Activated naive CD8-positive, alpha-beta T cell treated with anti-CD3 and anti-CD28 coated beads, Interleukin-2, amount 50 U/mL, for 24 hours (primary cell): ENCODE measurements around the gene LRRC1.
A peak's percentile ranks its signal among the peaks of the same experiment; 100 is the strongest.

ENCODE experiments used
- ATAC-seq: fragments of 150-1000 bp; cut with Tn5 transposase; one replicate; pipeline ENCODE4 v1.10.0; 2021
- DNase-seq: peaks from one replicate; pipeline ENCODE4 v3.0.0; 2021
- H3K27ac Mint-ChIP-seq: one replicate; pipeline ENCODE4 v1.8.0; 2021; ENCODE audit warnings: mild to moderate bottlenecking, mixed read lengths
- H3K27me3 Mint-ChIP-seq: one replicate; pipeline ENCODE4 v1.8.0; 2021; ENCODE audit warnings: mixed read lengths
- H3K36me3 Mint-ChIP-seq: one replicate; pipeline ENCODE4 v1.8.0; 2021; ENCODE audit warnings: low read depth, mixed read lengths
- H3K4me1 Mint-ChIP-seq: one replicate; pipeline ENCODE4 v1.8.0; 2021; ENCODE audit warnings: mixed read lengths
- H3K4me3 Mint-ChIP-seq: one replicate; pipeline ENCODE4 v1.8.0; 2021; ENCODE audit warnings: mild to moderate bottlenecking, moderate library complexity, mixed read lengths
- H3K9me3 Mint-ChIP-seq: one replicate; pipeline ENCODE4 v1.8.0; 2021; ENCODE audit warnings: mixed read lengths

Gene LRRC1

DNA sequence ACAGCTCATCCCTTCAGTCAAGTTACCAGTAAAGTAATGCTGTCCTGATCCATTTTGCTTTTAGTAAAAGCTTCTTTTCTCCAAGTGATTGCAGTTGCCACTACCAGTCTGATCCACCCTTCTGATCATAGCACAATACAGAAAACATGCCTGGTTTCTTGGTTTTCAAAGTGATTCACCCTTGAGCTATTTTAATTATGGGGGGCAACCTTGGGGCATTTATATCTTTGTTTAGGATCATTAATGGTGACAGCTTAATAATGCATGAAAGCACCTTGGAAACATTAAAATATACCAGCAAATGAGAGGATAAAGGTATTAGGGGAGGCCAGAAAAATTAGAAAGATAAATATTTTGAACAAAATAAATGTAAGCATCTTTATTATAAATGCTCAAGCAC is 38.4 kb downstream of the LRRC1 start:
- Mint-ChIP-seq H3K27me3 (no peaks in the 10 kb centered on the region), H3K9me3 (no peaks in the 10 kb centered on the region), H3K27ac (no peak overlapping the region), H3K4me3 (no peak overlapping the region), H3K36me3 (no peaks in the 10 kb centered on the region), H3K4me1 (peaks cover 2% of the 10 kb centered on the region)
- ATAC-seq, result no peak
- no peak for DNase-seq

DNA sequence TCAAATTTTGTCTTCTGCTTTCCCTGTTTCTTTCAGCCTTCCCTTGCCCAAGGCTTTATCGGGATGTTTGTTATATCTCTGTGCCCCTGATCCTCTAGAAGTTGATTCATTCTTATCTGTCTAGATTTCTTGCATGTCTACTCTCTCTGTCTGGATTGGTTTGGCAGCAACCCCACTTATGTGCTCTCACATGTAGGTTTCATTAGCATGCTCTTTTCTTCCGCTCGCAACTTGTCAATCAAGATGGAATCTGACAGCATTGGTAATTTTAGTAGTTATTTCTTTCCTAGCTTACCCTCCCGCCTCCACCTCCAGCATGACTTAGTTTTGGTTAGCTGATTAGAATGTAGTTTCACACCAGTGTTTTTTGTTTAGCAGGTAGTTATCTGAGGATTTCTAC is 39.3 kb downstream of the LRRC1 start:
- Mint-ChIP-seq H3K27ac (no peak overlapping the region), H3K36me3 (no peaks in the 10 kb centered on the region), H3K9me3 (no peaks in the 10 kb centered on the region), H3K4me1 (peaks cover 2% of the 10 kb centered on the region), H3K4me3 (no peak overlapping the region), H3K27me3 (no peaks in the 10 kb centered on the region)
- DNase-seq (no peak), ATAC-seq (no peak)

DNA sequence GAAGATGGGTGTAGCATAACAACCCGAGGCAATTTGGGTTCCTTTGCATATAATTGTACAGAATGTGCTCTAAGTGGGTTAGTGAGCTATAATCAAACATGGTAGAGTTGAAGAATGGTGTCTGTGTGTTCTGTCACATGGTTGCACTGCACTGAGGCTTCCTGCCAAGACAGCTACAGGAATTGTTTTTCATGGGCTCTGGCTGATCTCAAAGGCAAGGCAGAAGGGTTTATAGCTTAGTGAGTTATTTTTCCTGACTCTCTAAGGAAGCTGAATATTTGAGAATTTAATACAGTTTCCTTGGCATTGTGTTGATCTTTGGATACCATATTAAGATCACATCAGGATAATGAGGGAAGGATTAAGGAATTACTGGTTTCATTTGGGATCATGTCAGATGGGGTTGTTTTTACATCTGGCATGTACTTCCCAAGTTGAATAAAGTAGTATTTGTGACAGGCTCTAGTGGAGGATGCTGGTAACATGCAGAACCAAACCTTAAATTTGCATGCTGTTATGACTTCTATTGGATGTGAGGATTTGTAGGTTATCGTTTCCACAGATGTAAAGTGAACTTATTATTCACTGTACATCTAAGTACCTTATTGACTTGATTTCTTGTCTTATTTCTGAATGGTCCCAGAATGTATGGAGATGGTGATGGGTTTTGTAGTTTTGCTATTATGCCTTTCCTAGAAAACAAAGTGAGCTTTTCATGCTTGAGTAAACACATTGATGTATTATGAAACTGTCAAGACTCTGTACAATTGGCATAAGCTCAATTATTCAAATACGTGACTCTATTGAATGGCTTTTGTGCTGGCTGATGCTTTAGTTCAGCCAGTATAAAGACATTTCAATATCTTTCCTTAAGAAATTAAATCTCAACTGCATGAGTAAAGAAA is 43.3 kb downstream of the LRRC1 start:
- no peak for DNase-seq
- no peaks in the 10 kb centered on the region for H3K27me3 Mint-ChIP-seq
- no peak overlapping the region for H3K4me3 Mint-ChIP-seq
- no peak overlapping the region for H3K27ac Mint-ChIP-seq
- no peaks in the 10 kb centered on the region for H3K4me1 Mint-ChIP-seq
- no peak for ATAC-seq
- peaks cover 5% of the 10 kb centered on the region for H3K9me3 Mint-ChIP-seq
- H3K36me3 Mint-ChIP-seq, result peaks cover 2% of the 10 kb centered on the region

DNA sequence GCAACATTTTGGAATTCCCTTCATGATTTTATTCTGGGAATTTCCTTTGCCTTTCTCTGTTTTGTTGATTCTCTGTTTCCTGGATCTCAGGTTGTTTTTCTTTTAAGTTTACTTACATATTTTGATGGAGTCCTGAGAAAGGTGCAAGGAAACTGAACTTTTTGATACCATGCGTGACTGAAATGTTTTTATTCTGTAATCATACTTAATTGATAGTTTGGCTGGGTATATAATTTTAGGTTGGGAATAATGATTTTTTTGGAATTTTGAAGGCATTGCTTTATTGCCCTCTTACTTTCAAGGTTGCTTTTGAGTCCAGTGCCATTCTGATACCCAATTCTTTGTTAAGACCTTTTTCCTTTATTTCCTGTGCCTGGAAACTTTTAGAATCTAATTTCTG is 45.2 kb downstream of the LRRC1 start:
- Mint-ChIP-seq H3K27ac (no peak overlapping the region), H3K9me3 (peaks cover 5% of the 10 kb centered on the region), H3K27me3 (no peaks in the 10 kb centered on the region), H3K4me1 (no peaks in the 10 kb centered on the region), H3K36me3 (peaks cover 2% of the 10 kb centered on the region), H3K4me3 (no peak overlapping the region)
- DNase-seq, result no peak
- no peak for ATAC-seq

DNA sequence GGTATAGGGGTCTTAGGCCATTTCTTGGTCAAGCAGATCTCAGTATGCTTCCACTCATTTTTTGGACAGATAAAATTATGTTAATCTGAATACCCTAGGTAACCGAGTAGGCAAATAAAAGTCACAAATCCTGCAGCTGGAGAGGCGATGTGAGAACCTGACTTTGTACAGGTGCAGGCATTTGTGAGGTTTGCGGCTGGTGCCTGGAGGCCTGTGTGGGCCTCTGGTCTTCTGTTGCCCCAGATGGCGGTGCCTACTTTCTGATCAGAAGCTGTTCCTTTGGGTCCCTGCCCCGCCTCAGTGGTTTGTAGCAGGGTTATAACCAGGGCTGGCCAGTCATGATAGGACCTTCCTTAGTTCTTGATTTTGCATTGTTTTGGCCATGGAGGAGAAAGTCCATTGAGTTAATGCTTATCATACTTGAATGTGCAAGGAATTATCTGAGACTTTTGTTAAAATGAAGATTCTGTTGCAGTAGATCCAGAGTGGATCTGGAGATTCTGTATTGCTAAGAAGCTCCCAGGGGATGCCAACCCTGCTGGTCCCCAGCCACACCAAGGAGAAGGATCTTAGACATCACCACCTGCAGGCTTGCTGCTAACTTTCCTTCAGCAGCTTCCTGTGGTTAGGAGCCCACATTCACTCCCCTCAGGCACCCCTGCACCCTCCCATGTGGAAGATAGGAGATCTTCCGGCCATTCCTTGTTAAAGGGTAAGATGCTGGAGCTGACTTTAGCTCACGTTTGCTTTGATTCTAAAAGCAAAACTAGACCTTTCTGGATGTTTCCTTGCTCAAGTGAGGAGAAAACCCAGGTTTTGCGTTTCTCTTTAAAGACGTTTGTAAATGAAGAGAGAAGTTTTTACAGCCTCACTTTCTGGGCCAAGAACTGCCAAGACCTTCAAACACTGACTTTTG is 50.7 kb downstream of the LRRC1 start:
- peaks cover 1% of the 10 kb centered on the region for H3K9me3 Mint-ChIP-seq
- peaks cover under 1% of the 10 kb centered on the region for H3K36me3 Mint-ChIP-seq
- ATAC-seq (no peak), DNase-seq (no peak)
- H3K27me3 Mint-ChIP-seq, result no peaks in the 10 kb centered on the region
- no peak overlapping the region for H3K4me3 Mint-ChIP-seq
- no peak overlapping the region for H3K27ac Mint-ChIP-seq
- H3K4me1 Mint-ChIP-seq, result no peaks in the 10 kb centered on the region

DNA sequence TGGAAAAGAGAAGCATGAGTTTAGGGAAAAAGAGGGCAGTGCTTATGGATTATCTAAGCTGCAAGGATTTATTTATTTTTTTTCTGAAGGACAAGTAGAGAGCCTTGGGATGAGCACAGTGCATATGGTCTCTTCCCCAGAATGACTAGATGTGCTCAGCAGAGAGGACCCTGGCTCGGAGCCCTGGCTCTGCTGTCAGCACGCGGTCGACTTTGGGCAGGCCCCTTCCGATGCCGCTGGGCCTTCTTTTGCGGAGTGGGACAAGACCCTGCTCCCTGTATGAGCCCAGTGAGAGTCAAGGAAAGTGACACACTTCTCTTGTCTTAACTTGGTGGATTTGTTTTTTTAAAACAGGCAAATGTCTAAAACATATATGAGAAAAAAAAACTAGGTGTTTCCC is 51.4 kb downstream of the LRRC1 start:
- Mint-ChIP-seq H3K27ac (no peak overlapping the region), H3K9me3 (no peaks in the 10 kb centered on the region), H3K27me3 (no peaks in the 10 kb centered on the region), H3K36me3 (no peaks in the 10 kb centered on the region), H3K4me1 (no peaks in the 10 kb centered on the region), H3K4me3 (no peak overlapping the region)
- ATAC-seq, result no peak
- DNase-seq, result no peak

DNA sequence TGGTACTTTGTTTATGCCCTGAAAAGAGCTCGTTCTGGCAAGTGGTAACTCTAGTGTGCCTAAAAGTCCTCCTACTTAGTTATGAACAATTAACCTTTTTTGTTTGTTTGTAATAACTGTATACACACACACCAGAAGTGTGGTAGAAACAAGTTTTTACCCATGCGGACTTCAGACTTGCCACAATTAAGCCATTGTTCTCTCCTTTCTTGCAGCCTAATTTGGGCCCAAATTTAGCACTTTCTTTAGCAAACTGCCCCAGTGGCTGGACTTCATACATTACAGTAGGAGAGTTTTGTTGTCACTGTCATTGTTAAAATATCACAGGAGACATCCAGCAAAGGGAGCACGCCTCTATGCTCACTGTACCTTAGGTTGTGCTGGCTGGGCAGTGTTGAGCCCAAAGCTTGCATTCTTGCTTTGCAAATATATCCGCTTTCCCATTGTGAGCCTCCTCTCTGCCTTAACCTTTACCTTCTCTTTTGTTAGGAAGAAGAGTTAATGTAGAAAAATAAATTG is 53.0 kb downstream of the LRRC1 start:
- no peak for DNase-seq
- Mint-ChIP-seq H3K4me1 (no peaks in the 10 kb centered on the region), H3K4me3 (no peak overlapping the region), H3K36me3 (no peaks in the 10 kb centered on the region), H3K27ac (no peak overlapping the region), H3K9me3 (no peaks in the 10 kb centered on the region), H3K27me3 (no peaks in the 10 kb centered on the region)
- ATAC-seq, result no peak

DNA sequence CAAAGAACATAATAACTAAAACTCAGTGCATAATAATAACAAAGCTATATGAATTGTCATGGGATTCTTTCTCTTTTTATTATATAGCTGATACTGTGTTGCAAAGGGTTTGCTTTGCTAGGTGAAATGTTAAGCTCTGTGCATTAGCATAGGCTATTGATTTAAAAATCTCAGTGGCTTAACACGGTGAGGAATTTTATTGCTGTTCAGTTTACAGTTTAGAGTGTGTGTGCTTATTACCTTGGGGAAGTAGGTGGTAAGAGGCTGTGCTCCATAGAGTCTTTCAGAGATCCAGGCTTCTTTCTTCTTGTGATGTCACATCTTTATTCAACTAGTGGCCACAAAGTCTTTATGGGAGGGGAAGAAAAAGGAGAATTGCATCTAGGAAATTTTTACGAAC is 55.7 kb downstream of the LRRC1 start:
- Mint-ChIP-seq H3K9me3 (no peaks in the 10 kb centered on the region), H3K4me1 (peaks cover 10% of the 10 kb centered on the region), H3K4me3 (no peak overlapping the region), H3K27ac (no peak overlapping the region), H3K36me3 (no peaks in the 10 kb centered on the region), H3K27me3 (no peaks in the 10 kb centered on the region)
- ATAC-seq (no peak), DNase-seq (no peak)

DNA sequence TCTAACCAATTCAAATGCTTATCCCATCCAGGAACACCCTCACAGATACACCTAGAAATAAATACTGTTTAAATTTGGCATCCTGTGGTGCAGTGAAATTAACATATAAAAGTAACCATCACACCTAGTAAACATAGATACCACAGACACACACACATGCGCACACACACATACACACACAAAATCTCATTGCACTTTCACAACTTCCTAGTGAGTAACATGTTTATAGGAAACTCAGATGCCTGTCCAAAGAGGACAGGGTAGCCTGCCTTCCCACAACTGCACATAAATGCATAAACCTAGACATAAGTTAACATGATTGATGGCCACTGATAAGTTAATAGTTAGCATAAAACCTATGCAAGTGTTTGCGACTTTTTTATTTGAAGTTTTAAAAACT is 56.8 kb downstream of the LRRC1 start:
- DNase-seq (no peak), ATAC-seq (no peak)
- H3K4me1 Mint-ChIP-seq, result peaks cover 10% of the 10 kb centered on the region

DNA sequence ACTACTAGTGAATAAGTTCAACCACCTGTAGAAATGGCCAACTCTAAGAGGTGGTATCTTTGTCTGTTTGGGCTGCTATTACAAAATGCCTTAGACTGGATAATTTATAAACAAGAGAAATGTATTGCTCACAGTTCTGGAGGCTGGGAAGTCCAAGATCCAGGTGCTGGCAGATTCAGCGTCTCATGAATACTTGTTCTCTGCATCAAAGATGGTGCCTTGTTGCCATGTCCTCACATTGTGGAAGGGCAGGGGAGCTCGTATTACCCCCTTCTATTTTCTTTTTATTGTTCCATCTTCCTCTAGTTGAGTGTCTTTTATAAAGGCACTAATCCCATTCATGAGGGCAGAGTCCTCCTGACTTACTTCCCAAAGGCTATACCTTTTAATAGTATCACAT is 58.0 kb downstream of the LRRC1 start:
- Mint-ChIP-seq H3K36me3 (no peaks in the 10 kb centered on the region), H3K4me3 (no peak overlapping the region), H3K27me3 (no peaks in the 10 kb centered on the region), H3K9me3 (no peaks in the 10 kb centered on the region), H3K27ac (no peak overlapping the region), H3K4me1 (peaks cover 10% of the 10 kb centered on the region)
- ATAC-seq, result no peak
- DNase-seq, result no peak

More for the DNA sequence above, 56.8 kb downstream of the LRRC1 start:
- H3K4me3 Mint-ChIP-seq, result no peak overlapping the region
- H3K36me3 Mint-ChIP-seq, result no peaks in the 10 kb centered on the region
- H3K9me3 Mint-ChIP-seq, result no peaks in the 10 kb centered on the region
- no peak overlapping the region for H3K27ac Mint-ChIP-seq
- no peaks in the 10 kb centered on the region for H3K27me3 Mint-ChIP-seq

DNA sequence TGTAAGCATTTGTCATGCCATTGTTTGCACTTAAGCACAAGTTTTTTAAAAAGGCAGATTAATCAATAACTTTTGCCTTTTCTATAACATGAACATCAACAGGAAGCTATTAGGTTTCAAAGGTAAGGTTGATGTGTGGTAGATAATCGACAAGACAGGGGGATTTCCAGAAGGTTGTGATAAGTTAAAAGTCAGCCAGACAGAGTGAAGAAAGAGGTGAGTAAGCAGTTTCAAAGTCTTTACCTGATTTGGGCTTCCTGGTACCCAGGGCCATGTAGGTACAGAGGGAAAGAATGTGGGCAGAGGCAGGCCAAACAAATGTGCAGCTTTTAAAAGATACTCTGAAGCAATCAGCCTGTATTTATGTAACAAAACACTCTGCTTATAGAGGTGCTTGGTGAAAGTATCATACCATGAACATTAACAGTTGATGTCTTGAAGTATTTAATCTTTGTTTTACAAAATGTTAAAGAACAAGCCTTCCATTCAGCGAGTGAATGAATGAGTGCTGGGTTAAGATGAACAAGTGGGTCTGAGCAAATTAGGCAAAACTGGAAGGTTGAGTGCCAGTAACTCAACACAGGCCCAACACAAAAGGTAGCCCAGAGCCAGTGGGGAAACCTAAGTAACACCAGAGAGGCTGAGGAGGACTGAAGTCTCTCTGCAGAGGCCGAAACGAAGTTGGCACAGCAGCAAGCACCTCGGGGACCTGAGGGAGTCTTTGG is 60.2 kb downstream of the LRRC1 start:
- Mint-ChIP-seq H3K27ac (no peak overlapping the region), H3K27me3 (no peaks in the 10 kb centered on the region), H3K36me3 (no peaks in the 10 kb centered on the region), H3K9me3 (no peaks in the 10 kb centered on the region), H3K4me1 (peaks cover 10% of the 10 kb centered on the region), H3K4me3 (no peak overlapping the region)
- peak; percentile 59 for ATAC-seq
- no peak for DNase-seq

DNA sequence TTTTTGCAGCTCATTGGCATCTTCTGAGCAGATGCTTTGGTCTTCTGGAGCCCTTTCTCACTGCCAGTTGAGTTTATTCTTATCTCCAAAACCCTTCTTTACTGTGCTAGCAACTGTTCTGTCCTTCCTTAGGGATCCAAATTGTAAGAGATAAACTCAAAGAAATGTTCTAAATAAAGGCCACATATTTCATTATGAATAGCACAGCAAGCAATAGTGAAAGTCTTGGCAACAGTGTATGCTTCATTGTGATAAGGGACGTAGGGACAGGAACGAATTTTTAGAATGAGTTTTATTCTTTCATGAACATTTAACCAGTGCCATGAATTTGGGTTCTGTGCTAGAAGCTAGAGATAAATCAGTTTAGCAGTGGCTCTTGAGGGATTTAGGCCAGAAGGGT is 61.1 kb downstream of the LRRC1 start:
- Mint-ChIP-seq H3K27ac (no peak overlapping the region), H3K36me3 (no peaks in the 10 kb centered on the region), H3K27me3 (no peaks in the 10 kb centered on the region), H3K9me3 (no peaks in the 10 kb centered on the region), H3K4me3 (no peak overlapping the region), H3K4me1 (peaks cover 10% of the 10 kb centered on the region)
- ATAC-seq (no peak), DNase-seq (no peak)

DNA sequence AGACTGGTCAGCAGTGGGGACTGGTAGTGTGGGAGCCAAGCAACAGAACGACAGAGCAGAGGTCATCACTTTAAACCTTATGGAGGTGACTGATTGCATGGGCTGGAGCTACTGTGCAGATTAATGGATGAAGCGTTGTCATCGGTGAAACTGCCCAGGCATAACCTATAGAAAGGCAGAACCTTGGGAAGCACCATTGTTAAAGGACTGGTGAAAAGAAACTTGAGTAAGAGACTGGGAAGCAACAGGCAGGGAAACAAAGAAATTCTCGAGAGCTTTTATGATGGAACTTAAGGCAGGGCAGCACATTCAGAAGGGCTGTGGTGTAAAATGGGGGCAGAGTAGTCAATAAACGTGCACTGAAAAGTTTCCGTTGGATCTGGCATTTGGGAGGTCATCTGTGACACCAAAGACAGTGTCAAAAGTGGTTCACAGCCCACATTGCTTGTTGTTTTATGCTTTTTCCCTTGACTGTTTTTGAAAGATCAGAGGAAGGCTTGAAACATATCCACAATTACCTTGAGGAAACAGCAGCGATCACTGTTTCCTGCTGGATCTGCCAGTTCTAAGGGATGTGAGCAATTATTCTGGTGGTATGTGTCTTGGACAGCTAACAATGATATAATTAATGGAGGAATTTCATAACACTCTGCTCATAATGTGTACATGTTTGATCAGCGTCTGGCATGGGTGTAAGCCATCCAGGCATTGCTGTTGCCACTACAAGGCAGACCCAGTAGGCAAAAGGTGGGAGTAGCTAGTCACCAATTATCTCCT is 62.7 kb downstream of the LRRC1 start:
- Mint-ChIP-seq H3K36me3 (no peaks in the 10 kb centered on the region), H3K4me3 (no peak overlapping the region), H3K4me1 (peaks cover 10% of the 10 kb centered on the region), H3K27ac (no peak overlapping the region), H3K27me3 (no peaks in the 10 kb centered on the region), H3K9me3 (no peaks in the 10 kb centered on the region)
- DNase-seq, result no peak
- ATAC-seq, result no peak

DNA sequence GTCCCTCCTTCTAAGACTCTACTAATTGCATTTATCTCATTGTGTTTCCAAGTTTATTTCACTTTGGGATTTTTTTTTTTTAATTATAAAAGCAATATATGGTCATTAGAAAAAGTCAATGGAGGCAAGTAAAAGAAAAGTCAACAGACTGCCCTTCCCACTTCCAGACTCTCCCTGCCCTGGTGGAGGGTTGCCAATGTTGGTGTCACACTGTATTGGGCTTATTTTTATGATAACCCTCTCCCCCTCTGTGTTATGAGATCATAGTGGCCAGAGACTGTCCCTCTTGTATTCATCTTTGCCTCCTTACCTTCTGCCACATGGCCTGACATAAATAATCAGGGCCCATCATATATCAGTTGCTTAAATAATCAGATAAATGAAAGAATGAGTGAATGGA is 63.4 kb downstream of the LRRC1 start:
- no peak for ATAC-seq

More for the DNA sequence above, 63.4 kb downstream of the LRRC1 start:
- no peak overlapping the region for H3K27ac Mint-ChIP-seq
- H3K36me3 Mint-ChIP-seq, result no peaks in the 10 kb centered on the region
- no peaks in the 10 kb centered on the region for H3K9me3 Mint-ChIP-seq
- no peak for DNase-seq
- peaks cover 10% of the 10 kb centered on the region for H3K4me1 Mint-ChIP-seq
- H3K4me3 Mint-ChIP-seq, result no peak overlapping the region
- no peaks in the 10 kb centered on the region for H3K27me3 Mint-ChIP-seq
